GM12872 (cell line): ENCODE data around the gene RUSF1.

ENCODE experiments used
- CTCF ChIP-seq: IDR thresholded peaks from 3 replicates; pipeline ENCODE4 v1.5.1; 2011; ENCODE audit warnings: low read depth, mild to moderate bottlenecking, low read length, moderate library complexity; ENCODE audit not compliant: insufficient read depth

Gene RUSF1

GRCh38 chr16:31505483-31505882 is 2.7 kb downstream of the RUSF1 start:
- TF ChIP-seq CTCF: no peak

GRCh38 chr16:31504159-31504558 is 4.0 kb downstream of the RUSF1 start:
- TF ChIP-seq CTCF: no peak

GRCh38 chr16:31502981-31503380 is 5.2 kb downstream of the RUSF1 start:
- TF ChIP-seq CTCF: no peak

DNA sequence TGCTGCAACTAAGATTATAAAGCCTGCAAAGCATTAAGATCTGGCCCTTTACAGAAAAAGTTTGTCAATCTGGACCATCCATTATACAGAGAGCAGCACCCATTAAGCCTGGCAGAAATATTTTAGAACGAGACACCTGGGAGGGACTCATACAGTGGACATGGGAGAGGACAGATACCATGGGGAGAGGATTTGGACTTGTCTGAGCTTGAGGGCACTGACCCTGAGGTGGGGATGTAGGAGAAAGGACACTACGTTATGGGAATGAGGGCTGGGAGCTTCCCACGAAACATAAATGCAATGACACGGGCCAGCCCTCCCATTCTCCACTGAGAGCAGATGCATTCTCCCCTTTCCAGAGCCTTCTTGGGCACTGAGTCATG is 6.2 kb downstream of the RUSF1 start:
- TF ChIP-seq CTCF: no peak

GRCh38 chr16:31501226-31501965 is 6.8 kb downstream of the RUSF1 start:
- no peak for TF ChIP-seq CTCF

DNA sequence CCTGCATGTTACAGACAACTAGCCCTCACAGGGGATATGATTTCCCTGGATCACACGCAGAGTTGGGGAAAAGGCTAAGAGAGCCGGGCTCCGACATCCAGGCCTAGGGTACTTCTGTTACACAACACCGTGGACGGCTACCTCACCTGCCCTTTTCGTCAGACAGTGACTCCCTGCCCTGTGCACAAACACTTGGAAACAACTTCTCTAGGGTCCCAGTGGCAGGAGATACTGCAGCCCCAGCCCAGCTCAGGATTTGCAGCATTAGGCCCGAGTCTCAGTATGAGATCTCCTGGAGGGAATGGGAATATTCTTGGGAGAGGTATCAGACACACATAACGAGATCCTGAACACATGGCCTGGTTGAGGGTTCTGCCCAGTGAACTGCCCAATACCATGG is 8.3 kb downstream of the RUSF1 start:
- TF ChIP-seq CTCF: no peak

DNA sequence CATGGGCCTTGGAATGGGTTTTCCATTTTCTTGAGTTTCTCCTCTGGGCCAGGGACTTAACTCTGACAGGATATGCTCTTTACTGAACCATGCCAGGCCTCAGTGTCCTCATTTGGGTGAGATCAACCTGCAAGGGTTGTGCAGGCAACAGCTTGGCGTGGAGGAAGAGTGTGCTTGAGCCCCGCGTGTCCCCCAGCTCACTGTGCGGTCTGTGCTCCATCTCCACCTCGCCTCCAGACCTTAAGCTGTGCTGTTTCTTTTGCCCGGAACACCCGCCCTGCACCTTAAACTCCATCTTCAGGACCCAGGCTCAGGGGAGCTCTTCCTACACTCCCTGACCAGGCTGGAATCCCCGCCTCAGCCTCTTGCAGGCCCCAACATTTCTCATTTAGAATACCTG is 9.7 kb downstream of the RUSF1 start:
- TF ChIP-seq CTCF: no peak
